Left cardiac atrium (tissue), 4 donors: ENCODE results near the gene JAML. TPM values are rescaled to one million over a fixed set of nuclear protein-coding genes. Genes with fewer than 3 reads are reported as not detected.
A peak's percentile ranks its signal among the peaks of the same experiment; 100 is the strongest.

Experiments
- ATAC-seq, 2 donors: fragments of 200-7000 bp; cut with Tn5 transposase; one replicate each; pipeline ENCODE4 v1.9.1; 2020; ENCODE audit warnings: mild to moderate bottlenecking in 2 of 2, moderate library complexity in 2 of 2
- DNase-seq: peaks from one replicate; pipeline ENCODE4 v3.0.0-alpha.2; 2020
- intact Hi-C, 2 donors: fragments of 100-400 bp; cut with DNase I; formaldehyde crosslinking; loops; one replicate each; pipeline versions ENCODE4 v1.14.1 to v1.15.1; 2022 to 2023
- total RNA-seq, 2 donors: library from RNA; stranded (reverse); fragmentation: NEBNext Ultra II Directional; extraction: Animal tissue kit (Norgen Biotek cat#: 25700); gene quantifications; one replicate each; pipeline ENCODE4 v1.2.1, GENCODE V29; 2021
- donor health status: DM: no; HTN: yes; CAD: no.
- donor health status: DM: no; HTN: yes; CAD: no; lungs with severe emphysema.
- donor health status: DM: yes; HTN: yes; CAD: no.
- donor health status: Dilated cardiomyopathy.

JAML gene
- total RNA-seq, 2 donors from 2014 or later = 2.5 to 5.3 TPM

DNA sequence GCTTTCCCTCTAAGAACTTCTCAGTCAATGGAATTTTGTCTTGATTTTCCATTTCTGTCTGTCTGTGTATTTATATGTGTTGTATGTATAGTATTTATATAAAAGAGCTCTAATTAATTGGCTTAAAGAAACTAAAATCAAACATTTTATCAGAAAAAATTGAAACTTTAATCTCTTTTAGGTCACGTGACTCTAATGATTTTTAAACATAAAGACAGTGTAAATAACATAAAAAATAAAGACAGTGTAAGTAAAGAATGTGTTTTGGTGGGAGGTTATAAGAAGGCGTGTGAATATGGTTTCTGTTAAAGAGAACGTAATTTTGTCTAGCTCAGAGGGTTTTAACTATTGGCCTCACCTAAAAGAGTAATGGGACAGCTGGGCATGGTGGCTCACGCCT, 2.4 kb downstream of the JAML start:
- no peak for ATAC-seq
- intact Hi-C loops = no loop called here
- DNase-seq = no peak

DNA sequence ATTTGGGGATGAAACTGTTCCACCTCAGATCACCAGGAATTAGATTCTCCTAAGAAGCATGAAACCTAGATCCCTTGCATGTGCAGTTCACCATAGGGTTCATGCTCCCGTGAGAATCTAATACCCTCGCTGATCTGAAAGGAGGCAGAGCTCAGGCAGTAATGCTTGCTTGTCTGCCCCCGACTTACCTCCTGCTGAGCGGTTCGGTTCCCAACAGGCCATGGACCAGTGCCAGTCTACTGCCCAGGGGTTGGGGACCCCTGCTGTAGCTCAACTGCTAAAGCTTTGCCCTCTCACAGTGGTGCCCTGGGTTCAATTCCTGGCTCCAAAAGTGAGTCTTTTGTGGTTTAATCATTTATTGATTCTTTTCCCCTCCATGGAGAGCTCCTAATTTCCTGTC, 3.4 kb downstream of the JAML start:
- intact Hi-C loops = no loop called here
- DNase-seq (no peak), ATAC-seq (no peak)

DNA sequence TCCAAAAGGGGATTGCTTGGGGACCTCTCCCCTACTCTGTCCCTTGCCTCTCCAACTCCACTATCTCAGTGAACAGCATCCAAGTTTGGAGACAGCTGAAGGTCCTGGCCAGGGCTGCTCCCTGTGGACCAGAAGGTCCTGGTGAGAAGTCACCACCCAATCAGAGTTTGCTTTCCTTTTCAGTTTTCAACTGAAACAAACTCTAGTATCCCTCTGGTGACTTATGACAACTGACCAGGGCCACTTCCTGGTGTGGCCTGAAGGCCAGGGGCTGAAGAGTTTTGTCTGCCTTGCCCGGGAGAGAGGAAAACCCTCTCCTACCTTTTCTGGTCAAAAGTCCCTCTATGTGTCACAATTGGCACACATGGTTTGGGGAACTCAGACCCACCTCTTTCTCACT, 5.1 kb downstream of the JAML start:
- intact Hi-C loops = no loop called here
- DNase-seq (no peak), ATAC-seq (peak in 1 of 2 donors; percentile 57)

DNA sequence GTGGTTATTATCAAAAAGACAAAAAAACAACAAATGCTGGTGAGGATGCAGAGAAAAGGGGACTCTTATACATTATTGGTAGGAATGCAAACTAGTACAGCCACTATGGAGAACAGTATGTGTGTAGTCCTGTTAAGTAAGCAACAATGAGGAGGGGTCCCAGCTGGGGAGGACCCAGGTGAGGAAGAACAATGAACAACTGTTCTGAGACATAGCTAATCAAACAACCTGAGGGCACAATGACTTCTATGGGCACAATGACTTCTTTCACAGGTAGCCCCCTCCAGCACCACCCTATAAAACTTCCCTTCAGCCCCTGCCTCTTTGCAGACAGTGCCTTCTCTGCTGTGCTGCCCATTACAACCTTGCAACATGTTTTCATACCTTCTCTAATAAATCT, 5.6 kb downstream of the JAML start:
- no peak for DNase-seq
- no peak for ATAC-seq
- intact Hi-C loops = no loop called here

DNA sequence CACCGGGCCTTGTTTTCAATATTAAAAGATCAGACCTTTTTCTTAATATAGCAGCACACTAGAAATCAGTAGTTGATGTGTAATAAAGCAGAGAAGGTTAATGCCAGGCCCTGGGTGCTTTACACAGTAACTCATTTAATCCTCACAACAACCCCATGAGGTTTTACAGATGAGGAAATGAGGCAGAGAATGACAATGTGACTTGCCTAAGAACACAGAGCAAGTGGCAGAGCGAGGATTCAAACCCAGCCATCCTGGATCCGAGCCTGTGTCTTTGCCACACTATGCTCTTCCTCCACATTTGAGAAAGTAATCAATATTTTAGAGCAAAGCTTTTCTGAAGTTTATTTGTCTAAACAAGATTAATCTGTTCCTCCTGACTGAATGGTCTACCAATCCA, 7.2 kb downstream of the JAML start:
- DNase-seq (no peak), ATAC-seq (no peak)
- intact Hi-C loops = no loop called here

DNA sequence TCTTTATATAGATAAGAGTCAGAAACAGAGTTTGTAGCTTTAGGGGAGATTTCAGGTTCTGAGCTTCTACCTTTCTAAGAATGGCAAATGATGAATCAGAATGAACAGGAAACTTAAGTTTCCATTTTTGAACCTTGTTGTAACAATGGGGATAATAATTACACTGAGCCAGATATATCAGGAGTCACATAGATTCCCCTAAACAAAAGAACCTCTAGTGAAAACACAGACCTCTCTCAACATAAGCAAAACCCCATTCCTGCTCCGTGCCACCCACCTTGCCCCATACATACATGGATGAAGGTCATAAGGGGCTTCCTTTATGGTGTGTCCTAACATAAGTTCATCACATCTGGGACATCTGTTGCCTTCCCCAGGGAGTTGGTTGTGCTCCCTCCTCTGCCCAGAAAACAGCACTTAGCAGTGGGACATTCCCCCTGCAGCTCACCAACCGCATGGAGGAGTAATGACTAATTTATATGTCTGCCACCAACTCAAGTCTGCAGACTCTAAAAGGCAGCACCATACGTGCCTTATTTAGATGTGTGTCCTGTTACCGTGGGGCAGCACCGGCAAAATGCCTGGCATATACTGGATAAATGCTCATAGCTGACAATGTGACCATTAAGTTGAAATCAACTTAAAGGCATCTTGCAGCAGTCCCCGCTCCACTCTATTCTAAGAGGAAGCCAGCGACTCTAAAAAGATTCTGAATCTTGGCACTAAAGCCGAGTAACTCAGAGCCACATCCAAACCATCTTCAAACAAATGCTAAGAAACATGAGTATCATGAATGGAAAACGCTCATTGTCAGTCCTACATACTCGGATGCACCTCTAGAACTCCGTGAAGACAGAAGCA, 8.0 kb downstream of the JAML start:
- ATAC-seq (no peak), DNase-seq (no peak)
- intact Hi-C loops = no loop called here

DNA sequence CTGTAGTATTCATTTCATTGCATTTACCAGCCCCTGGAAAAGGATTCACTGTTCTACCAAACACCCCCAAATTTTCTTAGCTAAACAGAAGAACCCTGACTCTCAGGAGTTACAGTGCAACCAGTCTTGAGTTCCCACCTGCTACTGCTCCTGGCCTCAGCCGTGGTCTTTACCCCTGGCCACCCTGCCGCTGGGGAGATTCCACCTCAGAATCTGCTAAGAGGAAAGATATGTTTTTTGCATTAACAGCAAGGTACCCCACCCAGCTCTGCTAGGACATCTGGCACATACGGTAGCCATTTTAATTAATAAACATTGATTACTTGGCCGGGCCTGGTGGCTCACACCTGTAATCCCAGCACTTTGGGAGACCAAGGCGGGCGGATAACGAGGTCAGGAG, 9.0 kb downstream of the JAML start:
- intact Hi-C loops = no loop called here
- ATAC-seq (no peak), DNase-seq (no peak)

DNA sequence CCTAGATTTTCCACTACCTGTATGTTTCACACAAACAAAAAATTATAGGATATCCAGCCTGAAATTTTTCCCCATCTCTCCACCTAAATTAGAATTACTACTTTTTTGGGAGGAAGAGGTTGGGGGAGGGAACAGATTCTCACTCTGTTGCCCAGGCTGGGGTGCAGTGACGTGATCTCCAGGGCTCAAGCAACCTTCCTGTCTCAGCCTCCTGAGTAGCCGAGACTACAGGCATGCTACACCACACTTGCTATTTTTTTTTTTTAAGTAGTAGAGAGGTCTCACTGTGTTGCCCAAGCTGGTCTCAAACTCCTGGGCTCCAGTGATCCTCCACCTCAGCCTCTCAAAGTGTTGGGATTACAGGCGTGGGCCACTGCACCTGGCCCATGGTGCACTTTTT, 9.5 kb downstream of the JAML start:
- no peak for DNase-seq
- intact Hi-C loops = no loop called here
- no peak for ATAC-seq

DNA sequence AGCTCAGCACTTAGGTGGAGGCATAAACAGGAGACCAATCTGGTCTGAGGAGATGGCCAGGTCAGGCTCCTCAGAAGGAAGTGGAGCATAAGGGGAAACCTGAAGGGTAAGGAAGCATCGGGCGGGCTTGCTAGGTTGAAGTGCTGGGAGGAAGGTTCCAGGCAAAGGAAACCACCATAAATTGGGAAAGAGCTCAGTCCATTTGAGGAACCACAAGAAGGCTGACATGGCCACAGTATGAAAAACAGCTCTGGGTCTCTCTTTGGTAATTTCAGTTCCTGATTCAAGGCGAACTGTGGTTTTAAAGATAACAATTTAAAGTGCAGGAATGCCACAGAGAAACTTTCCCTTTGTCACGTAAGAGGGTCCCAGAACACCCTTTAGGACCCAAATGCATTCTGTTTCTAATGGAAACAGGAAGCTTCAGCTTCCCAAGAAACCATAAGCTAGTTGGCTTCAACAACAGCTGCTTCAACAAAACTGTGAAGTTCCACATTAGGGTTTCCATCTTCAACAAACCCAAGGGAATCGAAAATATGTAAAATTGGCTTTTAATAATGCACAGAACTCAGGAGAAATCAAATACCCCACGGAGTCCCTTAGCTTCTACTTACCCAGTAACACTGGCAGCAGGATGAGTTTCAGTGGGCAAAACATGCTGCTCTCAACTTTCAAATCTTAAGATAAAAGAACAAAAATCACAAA, 10.4 kb downstream of the JAML start:
- intact Hi-C loops = no loop called here
- DNase-seq (no peak), ATAC-seq (peak; percentile 24 to 48)

DNA sequence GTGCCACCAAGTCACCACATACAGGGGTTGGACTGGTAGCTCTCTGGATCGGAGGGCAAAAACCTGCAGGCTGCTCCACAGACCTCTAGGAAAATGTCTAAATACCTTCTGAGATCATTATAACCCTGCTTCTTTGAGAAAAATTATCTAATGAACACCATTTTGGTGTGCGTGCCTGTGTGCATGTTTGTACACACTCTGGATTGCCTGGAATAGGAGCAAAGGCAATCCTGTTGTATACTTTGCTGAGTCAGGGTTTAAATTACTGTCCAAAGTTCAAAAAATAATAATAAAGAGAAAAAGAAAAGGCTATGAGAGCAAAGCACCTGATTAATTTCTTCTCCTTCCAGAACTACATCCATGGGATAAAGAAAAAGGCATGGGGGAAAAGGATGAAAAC, 11.0 kb downstream of the JAML start:
- ATAC-seq (no peak), DNase-seq (no peak)
- intact Hi-C loops = no loop called here

DNA sequence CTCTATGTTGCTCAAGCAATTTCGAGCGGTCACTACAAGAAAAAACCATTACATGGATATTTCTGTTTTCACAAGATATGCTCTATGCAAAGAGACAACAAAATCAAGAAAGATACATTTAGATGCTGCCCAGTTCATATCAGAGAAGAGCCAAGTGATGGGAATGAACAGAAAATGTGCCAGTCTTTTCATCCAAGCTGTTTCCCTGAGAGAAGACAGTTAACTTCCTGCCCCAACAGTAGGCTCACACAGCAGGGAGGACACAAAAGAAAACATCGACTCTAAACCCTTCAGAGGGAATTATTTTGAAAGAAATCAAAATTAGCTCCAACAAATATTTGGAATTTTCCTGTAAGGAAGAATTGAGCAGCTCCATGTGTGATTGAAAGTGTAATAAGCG, 11.6 kb downstream of the JAML start:
- intact Hi-C loops = no loop called here
- DNase-seq = no peak
- no peak for ATAC-seq

DNA sequence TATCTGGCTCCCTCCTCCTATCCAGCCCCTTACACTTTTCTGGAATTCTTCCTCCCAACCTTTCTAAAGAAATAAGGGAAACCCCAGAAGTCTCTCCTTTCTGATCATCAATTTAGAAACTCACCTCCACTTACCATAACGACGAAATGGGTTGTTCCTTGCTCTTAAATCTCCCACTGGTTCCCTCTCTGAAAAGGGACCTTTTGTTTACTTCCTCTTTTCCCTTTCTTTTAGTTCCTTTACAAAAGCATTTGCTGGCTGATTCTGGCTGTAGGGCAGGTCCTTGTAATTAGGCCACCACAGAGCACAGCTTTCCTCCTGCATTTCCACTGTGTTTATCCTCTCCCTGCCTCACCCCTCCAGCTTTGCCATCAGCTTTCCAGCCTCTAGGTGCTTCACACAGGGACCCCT, 12.0 kb downstream of the JAML start:
- intact Hi-C loops = no loop called here
- ATAC-seq (no peak), DNase-seq (no peak)

DNA sequence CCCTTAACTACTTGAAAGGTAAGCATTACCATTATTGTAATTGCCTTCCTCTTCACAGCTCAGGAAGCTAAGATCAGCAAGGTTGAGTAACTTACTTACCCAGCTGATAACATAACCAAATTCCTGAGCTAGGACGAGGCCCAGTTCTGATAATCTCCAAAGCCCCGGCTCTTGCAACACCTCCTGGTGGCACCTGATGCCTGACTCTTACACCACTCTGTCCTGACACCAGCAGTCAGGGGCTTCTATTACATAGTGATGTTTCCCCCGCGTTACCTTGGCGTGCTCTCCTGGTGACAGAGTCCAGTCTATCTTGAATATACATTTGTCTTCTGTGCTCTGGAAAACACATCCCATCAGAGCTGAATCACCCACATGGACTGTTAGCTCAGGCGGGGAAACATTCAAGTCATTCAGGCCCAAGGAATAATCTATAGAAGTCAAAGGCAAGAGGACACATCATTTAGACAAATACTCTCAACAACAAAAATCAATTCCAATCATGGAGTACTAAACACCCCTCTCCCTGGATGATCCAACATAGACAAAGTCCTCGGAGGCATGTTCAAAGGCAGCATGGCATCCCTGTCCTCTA, 12.6 kb downstream of the JAML start:
- DNase-seq (peak; percentile 39), ATAC-seq (peak; percentile 73 to 76)
- intact Hi-C loops = no loop called here

DNA sequence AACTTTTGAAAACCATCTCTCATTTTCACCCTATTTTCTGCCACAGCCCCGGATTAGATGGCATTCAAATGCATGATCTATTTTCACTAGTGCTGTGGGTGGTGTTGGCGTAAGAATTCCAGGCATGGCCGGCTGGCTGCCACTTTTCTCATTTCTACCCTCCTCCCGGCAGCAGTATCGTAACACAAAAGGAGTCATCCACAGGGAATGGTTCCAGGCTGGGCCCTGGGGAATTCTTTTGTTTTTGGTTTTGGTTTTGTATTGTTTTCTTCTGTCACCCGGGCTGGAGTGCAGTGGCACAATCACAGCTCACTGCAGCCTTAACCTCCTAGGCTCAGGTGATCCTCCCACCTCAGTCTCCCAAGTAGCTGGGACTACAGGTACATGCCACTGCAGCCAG, 13.8 kb downstream of the JAML start:
- DNase-seq (peak; percentile 42), ATAC-seq (peak; percentile 43 to 63)
- intact Hi-C loops = no loop called here

DNA sequence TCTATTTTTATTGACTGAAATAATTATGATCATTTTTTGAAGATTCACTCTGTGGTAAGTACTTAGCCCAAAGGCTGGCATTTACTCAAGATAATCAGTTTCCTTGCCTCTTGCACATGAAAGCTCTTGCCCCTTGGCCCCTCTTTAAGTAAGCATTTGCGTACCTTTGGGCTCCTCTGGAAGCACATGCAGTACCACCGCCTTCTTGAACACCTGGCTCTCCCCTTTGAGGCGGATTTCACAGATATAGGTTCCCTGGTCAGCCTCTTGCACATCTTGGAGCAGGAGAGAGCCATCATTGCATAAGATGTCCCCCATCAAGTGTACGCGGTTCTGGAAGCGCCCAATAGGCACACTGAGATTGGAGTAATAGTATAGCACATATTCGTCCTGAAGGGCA, 14.5 kb downstream of the JAML start:
- no peak for ATAC-seq
- DNase-seq = no peak
- intact Hi-C loops = no loop called here

DNA sequence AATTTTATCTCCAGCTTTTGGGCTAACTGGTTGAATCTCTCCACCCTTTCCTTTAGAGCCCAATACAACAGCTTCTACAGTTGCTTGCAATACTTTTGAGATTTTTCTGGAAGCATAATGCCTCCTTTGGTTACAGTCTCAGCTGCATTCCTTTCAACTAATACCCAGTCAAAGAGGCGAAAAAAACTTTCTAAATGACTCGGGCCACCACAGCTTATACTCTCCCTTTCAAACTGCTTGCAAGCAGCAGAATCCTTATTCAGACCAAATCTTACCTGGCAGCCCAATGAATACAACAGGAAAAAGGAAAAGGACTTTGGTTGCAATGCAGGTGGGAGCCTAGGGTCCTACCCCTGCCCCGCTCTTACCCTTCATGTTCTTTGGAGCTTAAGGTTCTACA, 15.8 kb downstream of the JAML start:
- ATAC-seq = no peak
- intact Hi-C loops = loop anchor here (10.0 kb wide), 2 partner anchors 46 to 66 kb away; partner anchors contain the start of gene MPZL3 (in 1 of the 2)
- DNase-seq = no peak

DNA sequence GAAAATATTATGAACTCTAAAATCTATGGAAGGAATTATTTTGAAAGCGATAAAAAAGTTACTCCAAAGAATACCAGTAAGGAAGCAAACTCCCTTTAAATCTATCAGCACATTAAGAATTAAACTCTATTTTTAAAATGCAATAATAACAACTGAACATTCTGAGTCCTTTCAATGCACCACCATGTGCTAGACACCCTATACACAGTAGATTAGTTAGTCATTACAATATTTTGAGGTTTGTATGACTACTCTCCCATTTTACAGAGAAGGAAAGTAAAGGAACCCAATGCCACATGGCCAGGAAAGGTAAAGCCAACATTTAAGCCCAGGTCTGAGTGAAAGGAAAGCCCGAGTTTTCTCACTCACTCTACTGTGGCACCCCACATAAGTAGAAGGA, 17.7 kb downstream of the JAML start:
- DNase-seq (no peak), ATAC-seq (no peak)
- intact Hi-C loops = loop anchor here (10.0 kb wide), 2 partner anchors 48 to 68 kb away; partner anchors contain the start of gene MPZL3 (in 1 of the 2)

DNA sequence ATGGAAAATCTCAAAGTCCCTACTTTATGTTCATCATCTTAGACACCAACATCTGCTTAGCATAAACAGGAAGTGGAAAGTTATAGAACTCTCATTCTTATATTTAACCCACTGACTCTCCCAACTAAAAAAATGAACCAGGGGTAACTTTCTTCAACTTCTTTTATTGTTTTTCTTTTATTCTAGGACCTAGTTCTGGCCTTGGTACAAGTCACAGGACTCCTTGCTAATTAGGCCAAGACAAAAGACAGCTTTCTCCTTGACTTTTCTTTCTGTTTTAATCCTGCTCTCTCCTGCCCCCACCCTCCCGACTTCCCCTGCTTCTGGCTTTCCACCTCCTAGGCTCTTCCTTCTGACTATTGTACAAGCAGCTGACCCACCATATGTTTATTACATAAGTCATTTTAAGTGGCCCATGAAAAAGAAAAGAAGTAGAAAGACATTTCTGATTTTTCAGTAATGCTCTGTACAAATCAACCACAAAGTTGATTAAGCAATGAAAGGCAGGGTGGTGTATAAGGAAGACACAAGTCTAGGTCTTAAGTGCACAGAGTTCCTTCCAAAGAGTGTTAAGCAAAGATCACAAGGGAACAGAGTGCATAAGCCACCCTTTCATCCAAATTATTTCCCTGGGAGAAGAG, 18.3 kb downstream of the JAML start:
- no peak for DNase-seq
- intact Hi-C loops = loop anchor here (10.0 kb wide), 2 partner anchors 48 to 68 kb away; partner anchors contain the start of gene MPZL3 (in 1 of the 2)
- peak; percentile 55 to 64 for ATAC-seq

DNA sequence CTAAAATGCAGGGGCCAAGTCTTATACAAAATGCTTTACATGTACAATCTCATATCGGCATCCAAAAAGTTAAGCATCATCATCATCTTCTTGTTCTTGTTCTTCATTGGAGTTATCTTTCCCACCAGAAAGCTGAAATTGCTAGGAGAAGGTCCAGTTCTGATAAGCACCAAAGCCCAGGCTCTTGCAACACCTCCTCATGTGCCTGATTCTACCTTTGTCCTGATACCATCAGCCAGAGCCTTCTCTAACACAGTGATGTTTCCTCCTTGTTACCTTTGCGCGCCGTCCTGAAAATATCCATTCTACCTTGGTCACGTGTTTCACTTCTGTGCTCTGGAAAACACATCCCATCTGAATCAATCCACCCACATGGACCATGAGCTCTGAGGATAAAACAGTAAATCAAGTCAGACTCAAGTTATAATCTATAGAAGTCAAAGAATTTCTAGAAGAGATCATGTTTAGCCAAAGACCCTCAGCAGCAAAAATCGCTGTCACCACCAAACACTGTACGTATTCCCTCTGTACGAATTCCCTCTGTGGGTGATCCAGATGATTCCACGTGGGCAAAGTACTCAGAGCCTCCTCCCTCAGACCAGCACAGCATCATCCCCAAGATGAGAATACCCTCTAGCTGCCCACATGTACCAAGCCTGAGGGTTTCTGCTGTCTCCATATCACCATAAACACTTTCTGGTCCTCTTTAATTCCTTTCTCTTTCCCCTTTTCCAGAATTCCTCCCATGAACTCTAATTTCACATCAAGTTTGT, 19.0 kb downstream of the JAML start:
- intact Hi-C loops = loop anchor here (10.0 kb wide), 2 partner anchors 49 to 69 kb away; partner anchors contain the start of gene MPZL3 (in 1 of the 2)
- ATAC-seq (no peak), DNase-seq (no peak)
